Epidermal melanocyte (primary cell): ENCODE measurements around the gene RNF40.

ENCODE experiments used
- DNase-seq: peaks from one replicate; pipeline ENCODE4 v3.0.0; 2011; ENCODE audit warnings: low spot score; ENCODE audit not compliant: insufficient read length

Gene RNF40

DNA sequence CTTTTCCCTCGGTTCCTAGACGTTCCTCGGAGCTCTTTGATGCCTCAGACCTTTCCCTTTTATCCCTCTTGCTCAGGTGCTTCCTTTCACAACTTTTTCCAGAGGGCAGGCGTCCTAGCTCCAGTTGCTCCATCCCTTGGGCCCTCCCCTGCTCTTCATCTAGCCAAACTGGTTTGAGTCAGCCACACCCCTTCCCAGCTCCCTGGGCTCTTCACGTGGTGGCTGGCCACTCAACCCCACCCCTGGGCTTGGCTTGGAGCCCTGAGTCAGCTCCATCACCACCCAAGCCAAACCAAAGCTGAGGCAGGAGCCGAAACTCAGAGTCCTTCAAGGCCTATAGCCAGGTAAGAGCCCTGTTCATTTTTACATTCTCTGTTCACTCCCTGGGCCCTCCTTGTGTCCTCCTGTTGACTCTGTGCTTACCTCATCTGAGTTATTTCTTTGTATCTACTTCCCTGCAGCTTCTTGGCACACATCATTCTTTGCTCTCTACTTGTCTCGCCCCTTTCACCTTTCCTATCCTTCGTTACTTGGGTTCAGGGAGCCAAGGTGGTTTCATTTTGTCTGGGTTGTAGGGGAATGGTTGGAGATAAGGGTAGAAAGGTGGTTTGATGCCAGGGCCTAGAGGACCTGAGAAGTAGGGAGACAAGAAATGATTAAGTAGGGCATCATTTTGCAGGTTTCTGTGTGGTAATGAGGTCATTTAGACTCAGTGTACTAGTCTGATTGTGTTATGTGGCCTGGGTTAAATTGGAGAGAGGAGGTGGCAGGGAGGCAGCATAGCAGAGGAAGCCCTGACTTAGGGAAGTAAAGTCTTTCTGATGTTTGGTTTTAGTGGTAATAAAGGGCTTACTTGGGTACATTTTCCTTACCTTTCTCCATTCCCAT lies 21.5 kb upstream of the RNF40 start:
- DNase-seq, result no peak

DNA sequence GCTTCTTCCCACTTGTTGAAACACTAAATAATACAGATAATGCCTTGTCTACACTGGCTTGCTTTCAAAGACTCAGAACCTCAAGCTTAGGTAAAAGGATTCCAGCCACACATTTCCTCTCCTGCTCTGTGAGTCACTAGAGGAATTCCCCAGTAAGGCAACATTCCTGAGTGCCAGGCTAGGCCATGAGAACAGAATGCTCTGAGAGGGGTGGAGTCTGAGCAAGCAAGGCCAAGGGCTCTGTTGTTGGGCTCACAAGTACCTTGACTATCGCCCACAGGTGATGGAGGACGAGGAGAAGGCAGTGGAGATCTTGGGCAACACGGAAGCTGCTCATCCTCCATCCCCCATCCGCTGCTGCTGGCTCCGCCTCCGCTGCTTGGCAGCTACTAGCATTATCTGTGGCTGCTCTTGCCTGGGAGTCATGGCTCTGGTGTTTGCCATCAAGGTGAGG lies 20.6 kb upstream of the RNF40 start:
- peak; percentile 59 for DNase-seq

DNA sequence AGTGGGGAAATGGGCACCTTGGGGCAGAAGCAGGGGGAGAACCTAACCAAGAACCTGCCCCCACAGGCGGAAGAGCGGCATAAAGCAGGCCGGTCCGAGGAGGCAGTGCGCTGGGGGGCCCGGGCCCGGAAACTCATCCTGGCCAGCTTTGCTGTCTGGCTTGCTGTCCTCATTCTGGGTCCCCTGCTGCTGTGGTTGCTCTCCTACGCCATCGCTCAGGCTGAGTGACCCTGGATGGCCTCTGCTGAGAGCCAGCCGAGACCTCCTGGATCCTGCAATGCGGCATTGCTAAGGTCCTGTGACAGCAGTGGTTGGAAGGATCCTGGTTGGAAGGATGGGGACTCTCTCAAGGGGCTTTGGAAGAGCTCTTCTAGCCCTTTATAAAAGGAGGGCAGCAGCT lies 18.4 kb upstream of the RNF40 start:
- DNase-seq, result no peak

DNA sequence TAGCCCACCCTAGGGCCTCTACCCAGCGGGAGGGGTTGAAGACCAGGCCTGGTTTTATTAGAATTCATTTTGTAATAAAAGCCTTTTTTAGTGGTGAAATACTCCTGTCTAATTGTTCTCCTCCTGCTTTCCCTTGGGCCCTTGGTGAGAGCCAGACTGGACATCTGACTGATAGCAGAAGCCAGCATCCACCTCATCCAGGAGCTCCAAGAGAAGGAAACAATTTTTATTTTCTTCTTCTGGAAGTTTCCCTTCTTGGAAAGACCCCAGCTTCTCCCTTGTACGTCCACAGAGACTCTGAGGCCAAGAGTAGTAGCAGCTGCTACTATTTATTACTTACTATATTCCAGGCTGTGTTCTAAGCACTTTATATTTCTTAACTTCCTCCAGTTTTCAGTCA lies 17.9 kb upstream of the RNF40 start:
- DNase-seq, result no peak

DNA sequence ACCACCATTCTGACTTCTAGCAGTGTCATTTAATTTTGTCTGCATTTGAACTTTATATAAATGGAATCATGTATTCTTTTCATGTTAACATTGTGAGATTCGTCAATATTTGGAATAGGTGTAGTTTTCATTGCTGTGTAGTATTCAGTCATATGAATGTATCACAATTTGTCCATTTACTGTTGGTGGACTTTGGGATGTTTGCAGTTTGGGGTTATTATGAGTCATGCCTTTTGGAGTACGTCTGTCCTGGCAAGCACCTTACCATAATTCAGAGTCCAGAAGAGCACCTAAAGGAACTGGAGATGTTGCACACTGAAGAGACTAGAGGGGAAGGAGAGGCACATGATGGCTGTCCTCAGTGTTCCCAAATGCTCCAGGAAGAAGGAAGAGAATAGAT lies 17.0 kb upstream of the RNF40 start:
- no peak for DNase-seq

DNA sequence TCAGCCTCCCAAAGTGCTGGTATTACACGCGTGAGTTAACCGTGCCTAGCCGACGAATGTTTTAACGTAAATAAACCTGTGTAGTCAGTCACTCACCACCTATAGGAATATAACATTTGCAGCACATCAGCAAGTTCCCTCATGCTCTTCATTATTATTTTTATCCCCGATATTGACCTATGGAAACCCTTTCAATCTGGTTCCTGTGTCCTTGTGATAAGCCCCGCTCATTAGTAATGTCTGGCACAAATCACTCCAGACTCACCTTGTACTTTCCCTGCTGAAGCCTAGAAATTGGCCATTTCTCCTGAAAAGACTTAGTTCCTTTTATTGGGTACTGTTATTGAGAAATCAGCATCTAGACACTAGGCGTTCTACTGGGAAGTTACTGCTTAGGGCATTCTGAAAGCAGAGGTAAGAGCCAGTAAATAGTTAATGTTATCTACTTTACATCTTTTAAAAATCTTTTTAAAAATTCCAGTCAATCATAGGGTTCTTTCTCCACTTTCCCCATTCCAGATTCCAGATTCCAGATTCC lies 15.4 kb upstream of the RNF40 start:
- no peak for DNase-seq

DNA sequence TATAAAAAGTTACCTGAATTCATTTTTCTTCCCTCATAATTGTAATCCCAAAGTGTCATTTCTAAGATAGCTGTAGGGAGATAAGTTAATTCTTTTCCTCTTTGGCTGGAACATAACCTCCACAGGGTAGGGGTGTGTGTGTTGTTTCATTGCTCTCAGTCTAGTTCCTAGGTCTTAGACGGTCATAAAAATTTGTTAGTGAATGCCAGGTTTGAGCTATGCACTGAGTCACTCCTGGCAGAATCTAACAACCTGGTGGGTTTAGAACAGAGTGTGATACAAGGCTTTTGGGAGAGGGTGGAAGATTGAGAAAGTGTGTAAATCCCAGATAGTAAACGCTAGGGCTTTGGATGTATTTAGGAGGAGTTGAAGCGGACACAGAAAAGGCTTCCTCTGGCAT lies 14.8 kb upstream of the RNF40 start:
- no peak for DNase-seq

DNA sequence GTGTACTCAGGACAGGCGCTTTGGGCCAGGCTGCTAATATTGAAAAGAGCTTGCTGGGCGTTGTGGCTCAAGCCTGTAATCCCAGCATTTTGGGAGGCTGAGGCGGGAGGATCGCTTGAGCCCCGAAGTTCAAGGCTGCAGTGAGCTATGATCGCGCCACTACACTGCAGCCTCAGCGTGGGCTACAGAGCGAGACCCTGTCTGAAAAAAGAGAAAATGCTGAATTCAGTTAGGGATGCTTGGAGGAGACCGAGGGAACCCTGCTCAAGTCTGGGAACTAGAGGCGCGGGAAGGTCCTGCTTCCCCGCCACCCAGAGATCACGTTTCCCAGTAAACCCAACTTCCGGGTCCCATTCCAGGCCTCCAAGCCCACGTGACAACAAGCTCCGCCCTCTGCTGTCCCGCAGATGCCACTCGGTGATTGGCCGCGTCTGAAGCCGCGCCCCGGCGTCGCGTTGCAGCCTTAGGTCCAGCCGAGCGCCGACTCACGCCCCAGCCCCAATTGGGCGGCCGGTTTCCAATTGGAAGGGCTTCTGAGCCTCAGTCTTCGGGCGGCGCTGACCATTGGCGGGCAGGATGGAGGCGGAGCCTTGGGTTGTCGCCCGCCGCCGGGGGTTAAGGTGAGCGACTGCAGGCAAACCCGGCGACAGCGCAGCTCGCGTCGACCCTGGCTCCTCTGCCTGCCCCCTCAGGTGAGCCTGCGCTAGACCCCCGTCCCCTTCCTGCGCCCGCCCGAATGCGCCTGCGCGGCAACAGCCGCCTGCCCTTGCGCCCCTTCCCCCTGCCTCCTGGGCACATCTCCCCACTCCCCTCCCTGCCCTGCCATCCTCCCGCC lies 14.1 kb upstream of the RNF40 start, which contains the start of gene PHKG2:
PHKG2 (plus strand) TSS at position 627 of the 835 bp plus-strand sequence. CDS start 396 bp downstream, outside the sequence.
- peak; percentile 99 for DNase-seq

DNA sequence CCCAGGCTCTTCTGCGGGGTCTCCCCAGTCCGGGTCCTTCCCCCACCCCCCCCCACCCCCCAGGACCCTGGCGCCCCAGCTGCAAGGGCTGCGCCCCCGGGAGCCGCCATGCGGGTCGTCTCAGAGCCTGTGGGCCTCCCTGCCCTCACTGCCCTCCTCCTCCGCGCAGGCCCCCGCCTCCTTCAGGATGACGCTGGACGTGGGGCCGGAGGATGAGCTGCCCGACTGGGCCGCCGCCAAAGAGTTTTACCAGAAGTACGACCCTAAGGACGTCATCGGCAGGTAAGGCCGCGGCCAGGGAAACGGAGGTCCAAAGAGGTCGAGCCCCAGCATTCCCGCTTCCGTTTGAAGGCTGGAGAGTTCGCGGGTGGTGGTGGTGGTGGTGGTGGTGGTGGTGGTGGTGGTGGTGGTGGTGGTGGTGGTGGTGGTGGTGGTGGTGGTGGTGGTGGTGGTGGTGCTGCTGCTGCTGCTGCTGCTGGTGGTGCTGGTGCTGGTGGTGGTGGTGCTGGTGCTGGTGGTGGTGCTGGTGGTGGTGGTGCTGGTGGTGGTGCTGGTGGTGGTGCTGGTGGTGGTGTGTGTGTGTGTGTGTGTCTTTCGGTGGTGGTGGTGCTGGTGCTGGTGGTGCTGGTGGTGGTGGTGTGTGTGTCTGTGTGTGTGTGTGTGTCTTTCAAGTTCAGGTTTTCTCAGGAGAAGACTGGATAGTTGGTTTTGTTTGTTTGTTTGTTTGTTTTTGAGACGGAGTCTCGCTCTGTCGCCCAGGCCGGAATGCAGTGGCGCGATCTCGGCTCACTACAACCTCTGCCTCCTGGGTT lies 13.3 kb upstream of the RNF40 start:
- DNase-seq, result peak; percentile 40

DNA sequence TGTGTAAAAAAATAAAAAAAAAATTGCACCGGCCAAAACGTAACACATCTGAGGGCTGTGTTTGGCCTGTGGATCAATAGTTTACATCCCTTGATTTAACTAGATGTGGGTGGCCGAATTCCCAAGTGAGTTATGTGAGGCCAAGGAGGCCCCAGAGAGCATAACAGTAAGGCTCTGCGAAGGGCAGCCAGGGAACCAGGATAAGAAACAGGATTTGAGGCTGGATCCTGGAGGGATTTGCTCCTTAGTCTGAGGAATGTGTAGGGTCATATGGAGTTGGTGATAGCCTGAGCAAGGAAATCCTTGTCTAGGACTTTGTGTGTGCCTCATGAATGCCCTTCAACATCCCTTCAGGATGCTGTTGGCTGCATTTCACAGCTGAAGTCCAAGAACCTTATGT lies 11.9 kb upstream of the RNF40 start:
- no peak for DNase-seq

DNA sequence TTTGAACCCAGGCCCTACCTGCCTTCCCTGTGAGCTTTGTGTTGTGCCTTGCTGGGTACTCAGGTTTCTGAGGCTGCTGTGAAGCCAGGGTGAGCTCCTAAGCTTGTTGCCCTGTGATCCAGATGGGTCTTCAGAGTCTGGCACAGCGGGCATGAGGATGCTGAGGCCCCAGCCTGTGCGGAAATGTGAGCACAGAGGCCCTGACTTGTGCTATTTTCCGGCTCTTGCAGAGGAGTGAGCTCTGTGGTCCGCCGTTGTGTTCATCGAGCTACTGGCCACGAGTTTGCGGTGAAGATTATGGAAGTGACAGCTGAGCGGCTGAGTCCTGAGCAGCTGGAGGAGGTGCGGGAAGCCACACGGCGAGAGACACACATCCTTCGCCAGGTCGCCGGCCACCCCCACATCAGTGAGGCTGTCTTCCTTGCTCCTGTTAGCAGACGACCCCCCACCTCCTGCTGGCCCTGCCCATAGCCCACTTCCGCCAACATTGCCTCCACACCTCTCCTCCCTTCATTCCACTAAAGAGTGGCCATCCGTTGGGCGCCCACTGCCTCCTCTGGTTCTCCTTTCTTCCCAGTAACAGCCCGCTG lies 11.2 kb upstream of the RNF40 start:
- DNase-seq, result no peak

DNA sequence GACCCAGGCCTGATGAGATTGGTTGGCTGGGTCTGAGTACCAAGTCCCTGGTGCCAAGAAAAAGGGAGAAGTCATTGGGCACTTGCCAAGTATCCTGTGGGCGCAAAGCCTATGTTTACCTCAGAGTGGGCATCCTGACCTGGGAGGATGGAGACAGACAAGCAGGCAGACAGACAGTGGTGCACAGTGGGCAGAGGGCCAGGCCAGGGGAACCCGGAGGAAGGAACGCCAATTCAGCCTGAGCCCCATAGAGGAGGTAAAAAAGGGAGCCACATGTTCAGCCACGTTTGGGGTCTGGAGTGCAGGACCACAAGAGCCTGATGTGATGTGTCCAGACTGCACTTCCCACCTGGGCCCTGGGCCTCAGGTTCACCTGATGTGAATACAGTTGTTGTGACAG lies 8.5 kb upstream of the RNF40 start:
- no peak for DNase-seq

DNA sequence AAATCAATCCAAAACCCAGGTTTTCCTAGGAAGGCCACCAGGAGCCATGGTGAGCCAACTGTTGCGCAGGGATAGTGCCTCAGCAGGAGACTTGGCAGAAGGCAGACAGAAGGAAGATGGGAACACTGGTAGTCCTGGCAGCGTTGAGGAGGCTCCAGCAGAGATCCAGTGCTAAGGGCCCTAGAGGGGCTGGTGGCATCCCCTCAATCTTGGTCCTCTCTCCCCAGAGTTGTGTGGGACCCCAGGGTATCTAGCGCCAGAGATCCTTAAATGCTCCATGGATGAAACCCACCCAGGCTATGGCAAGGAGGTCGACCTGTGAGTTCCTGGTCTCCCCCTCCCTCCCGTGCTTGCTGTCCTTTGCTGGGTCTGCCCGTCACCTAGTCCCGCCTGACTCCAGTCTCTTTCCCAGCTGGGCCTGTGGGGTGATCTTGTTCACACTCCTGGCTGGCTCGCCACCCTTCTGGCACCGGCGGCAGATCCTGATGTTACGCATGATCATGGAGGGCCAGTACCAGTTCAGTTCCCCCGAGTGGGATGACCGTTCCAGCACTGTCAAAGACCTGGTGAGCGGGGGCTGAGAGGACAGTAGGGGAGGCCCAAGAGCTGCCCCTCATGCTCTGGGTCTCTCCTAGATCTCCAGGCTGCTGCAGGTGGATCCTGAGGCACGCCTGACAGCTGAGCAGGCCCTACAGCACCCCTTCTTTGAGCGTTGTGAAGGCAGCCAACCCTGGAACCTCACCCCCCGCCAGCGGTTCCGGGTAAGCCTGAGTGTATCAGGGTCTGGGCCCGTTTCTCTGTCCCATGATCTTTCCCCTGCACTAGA lies 6.0 kb upstream of the RNF40 start:
- no peak for DNase-seq

DNA sequence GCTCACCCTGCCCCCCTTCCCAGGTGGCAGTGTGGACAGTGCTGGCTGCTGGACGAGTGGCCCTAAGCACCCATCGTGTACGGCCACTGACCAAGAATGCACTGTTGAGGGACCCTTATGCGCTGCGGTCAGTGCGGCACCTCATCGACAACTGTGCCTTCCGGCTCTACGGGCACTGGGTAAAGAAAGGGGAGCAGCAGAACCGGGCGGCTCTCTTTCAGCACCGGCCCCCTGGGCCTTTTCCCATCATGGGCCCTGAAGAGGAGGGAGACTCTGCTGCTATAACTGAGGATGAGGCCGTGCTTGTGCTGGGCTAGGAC lies 5.4 kb upstream of the RNF40 start:
- no peak for DNase-seq

DNA sequence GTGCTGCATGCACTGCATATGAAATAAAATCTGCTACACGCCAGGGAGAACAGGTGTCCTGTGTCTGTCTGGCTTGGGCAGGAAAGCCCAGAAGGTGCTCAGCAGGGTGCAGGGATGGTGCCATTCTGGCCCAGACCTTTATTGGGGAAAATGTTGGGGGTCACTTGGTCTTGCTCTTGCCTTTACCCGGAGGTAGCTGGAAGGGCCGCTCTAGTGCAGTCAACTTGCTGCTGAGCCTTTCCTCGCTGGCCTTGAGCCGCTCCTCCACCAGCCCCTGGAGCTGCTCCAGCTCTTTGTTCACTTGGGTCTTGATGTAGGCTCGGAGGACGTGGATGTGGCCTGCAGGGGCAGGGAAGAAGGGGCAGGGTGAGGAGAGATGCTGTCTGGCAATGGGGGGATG lies 4.8 kb upstream of the RNF40 start:
- no peak for DNase-seq

DNA sequence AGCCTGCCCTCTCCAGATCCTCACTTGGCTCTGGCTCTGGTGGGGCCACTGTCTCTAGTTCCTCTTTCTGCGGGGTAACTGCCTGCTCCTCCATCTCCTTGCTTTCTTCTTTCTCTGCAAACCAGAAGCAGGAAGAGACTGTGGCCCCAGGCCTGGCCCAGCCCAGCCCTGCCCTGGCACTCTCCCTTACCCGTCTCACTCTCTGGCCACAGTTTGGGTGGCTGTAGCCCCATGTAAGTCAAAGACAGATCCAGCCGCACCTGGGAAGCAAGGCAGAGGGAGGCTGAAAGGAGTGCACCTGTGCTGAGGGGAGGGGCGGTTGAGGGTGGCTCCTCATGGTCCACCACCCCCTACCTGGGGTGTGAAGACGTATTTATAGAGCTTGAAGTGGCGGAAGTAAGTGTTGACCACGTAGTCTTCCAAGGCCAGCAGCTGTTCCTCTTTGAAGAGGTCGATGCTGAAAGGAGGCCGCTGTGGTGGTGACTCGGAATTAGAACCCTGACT lies 3.1 kb upstream of the RNF40 start:
- no peak for DNase-seq

DNA sequence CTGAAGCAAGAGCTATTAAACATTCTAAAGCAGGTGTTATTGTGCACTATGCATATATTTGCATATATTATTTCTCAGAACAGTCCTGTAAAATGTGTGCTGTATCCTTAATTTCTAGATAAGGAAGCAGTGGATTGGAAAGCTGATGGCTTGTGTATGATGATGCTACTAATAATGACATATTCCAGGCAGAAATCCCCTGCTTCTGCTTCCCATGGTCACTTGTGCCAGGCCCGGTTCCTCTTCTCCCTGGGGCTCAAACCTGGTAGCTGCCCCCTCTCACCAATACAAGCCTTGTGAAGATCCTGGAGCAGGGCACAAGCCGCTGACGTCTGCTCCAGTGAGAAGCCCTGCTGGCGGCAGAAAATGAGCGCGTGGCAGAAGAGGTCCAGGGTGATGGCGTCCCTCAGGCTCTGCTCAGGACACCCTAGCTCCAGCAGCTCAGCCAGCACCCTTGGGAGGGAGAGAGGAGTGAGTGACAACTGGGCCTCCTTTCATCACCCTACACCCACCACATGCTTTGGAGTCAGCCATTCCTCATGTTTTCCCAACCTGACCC lies 2.0 kb upstream of the RNF40 start:
- DNase-seq, result no peak

DNA sequence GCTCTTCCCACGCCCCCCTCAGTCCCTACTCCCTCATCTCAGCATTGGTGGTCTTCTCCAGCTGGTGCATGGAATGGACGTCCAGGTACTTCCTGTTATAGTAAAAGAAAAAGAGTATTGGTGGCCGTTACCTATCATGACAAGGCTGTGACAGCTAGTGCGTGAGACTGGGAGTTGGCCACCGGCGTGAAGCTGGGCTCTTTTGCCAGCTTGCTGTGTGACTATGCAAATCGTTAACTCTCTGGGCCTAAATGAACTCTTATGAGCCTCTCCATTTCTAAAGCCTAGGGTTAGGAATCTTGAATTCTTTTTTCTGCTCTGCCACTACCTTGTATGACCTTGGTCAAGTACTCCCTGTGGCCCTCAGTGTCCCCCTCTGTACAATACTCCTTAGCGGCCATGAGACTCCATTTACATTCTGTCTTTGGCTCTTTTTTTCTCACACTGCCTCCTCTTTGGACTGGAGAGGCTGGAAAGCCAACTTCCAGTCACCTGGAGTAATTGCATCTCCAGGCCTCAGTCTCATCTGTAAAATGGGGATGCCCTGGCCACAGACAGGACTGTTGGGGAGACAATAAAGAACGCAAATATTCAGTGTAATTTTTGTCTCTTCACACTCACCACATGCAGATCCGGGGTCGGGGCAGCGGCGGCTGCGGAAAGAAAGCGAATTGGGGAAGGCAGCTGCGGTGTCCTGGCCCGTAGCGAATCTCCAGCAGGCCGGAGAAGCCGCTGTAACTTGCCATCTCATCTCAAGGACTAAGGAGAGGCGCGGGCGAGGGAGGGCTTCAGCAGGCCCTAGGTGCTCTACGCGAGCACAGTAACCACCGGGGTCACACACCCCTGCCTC lies 1.3 kb upstream of the RNF40 start:
- DNase-seq, result no peak
